Muscle layer of colon (tissue), 2 donors: ENCODE data around the gene PLEKHA7.

Experiments
- H3K27ac ChIP-seq: one replicate; pipeline ENCODE4 v1.7.0; 2013; ENCODE audit warnings: low read depth, mild to moderate bottlenecking, low read length, moderate library complexity
- H3K27me3 ChIP-seq, 2 donors: one replicate each; pipeline ENCODE4 v1.7.0; 2013; ENCODE audit warnings: low read length in 2 of 2, mild to moderate bottlenecking in 2 of 2; ENCODE audit not compliant: insufficient read depth in 2 of 2, control insufficient read depth in 1 of 2
- H3K36me3 ChIP-seq: one replicate; pipeline ENCODE4 v1.7.0; 2013; ENCODE audit warnings: mild to moderate bottlenecking, low read length; ENCODE audit not compliant: insufficient read depth
- H3K4me1 ChIP-seq: one replicate; pipeline ENCODE4 v1.7.0; 2013; ENCODE audit warnings: mild to moderate bottlenecking, low read length; ENCODE audit not compliant: insufficient read depth
- H3K4me3 ChIP-seq, 2 donors: one replicate each; pipeline ENCODE4 v1.7.0; 2013; ENCODE audit warnings: low read length in 2 of 2, low read depth in 1 of 2, mild to moderate bottlenecking in 1 of 2, moderate library complexity in 1 of 2
- H3K9ac ChIP-seq: one replicate; pipeline ENCODE4 v1.7.0; 2013; ENCODE audit warnings: low read length
- H3K9me3 ChIP-seq: one replicate; pipeline ENCODE4 v1.7.0; 2013; ENCODE audit warnings: mild to moderate bottlenecking, low read length
- donor health status: abdominal sarcoma.
- donor health status: Adenocarcinoma of cecum.

PLEKHA7 gene

GRCh38 chr11:16769386-16769785 is 244.8 kb downstream of the PLEKHA7 start:
- no peak overlapping the region for H3K27ac ChIP-seq
- no peaks in the 10 kb centered on the region for H3K9me3 ChIP-seq
- no peaks in the 10 kb centered on the region for H3K4me1 ChIP-seq
- no peaks in the 10 kb centered on the region for H3K36me3 ChIP-seq
- no peak overlapping the region for H3K9ac ChIP-seq
- no peaks in the 10 kb centered on the region for H3K27me3 ChIP-seq
- no peak overlapping the region for H3K4me3 ChIP-seq

GRCh38 chr11:16767957-16768356 is 246.3 kb downstream of the PLEKHA7 start:
- Histone ChIP-seq H3K4me1 (no peaks in the 10 kb centered on the region), H3K27me3 (no peaks in the 10 kb centered on the region)

GRCh38 chr11:16767137-16767536 is 247.1 kb downstream of the PLEKHA7 start:
- Histone ChIP-seq H3K9ac (no peak overlapping the region), H3K36me3 (no peaks in the 10 kb centered on the region), H3K4me3 (no peak overlapping the region), H3K9me3 (no peaks in the 10 kb centered on the region), H3K27me3 (no peaks in the 10 kb centered on the region), H3K4me1 (no peaks in the 10 kb centered on the region), H3K27ac (no peak overlapping the region)

More at GRCh38 chr11:16767957-16768356, 246.3 kb downstream of the PLEKHA7 start:
- Histone ChIP-seq H3K36me3 (no peaks in the 10 kb centered on the region), H3K4me3 (no peak overlapping the region), H3K9me3 (no peaks in the 10 kb centered on the region), H3K27ac (no peak overlapping the region), H3K9ac (no peak overlapping the region)

- no peak overlapping the region for H3K9ac ChIP-seq
- H3K9me3 ChIP-seq = no peaks in the 10 kb centered on the region
- no peak overlapping the region for H3K4me3 ChIP-seq
- H3K36me3 ChIP-seq = no peaks in the 10 kb centered on the region
- no peaks in the 10 kb centered on the region for H3K4me1 ChIP-seq
- H3K27ac ChIP-seq = no peak overlapping the region
- H3K27me3 ChIP-seq = no peaks in the 10 kb centered on the region
Observed at GRCh38 chr11:16764888-16765287, 249.3 kb downstream of the PLEKHA7 start.

- H3K36me3 ChIP-seq = no peaks in the 10 kb centered on the region
- no peak overlapping the region for H3K9ac ChIP-seq
- no peaks in the 10 kb centered on the region for H3K4me1 ChIP-seq
- no peak overlapping the region for H3K4me3 ChIP-seq
- no peak overlapping the region for H3K27ac ChIP-seq
- H3K9me3 ChIP-seq = no peaks in the 10 kb centered on the region
- H3K27me3 ChIP-seq = no peaks in the 10 kb centered on the region
Observed at GRCh38 chr11:16763746-16764145, 250.5 kb downstream of the PLEKHA7 start.

- no peaks in the 10 kb centered on the region for H3K4me1 ChIP-seq
- H3K4me3 ChIP-seq = no peak overlapping the region
- no peaks in the 10 kb centered on the region for H3K27me3 ChIP-seq
- H3K36me3 ChIP-seq = peaks cover 19% of the 10 kb centered on the region
- H3K27ac ChIP-seq = no peak overlapping the region
- H3K9me3 ChIP-seq = no peaks in the 10 kb centered on the region
- no peak overlapping the region for H3K9ac ChIP-seq
Observed at GRCh38 chr11:16759857-16760508, 254.2 kb downstream of the PLEKHA7 start.

GRCh38 chr11:16758382-16759024 is 255.7 kb downstream of the PLEKHA7 start:
- H3K4me1 ChIP-seq = no peaks in the 10 kb centered on the region
- no peak overlapping the region for H3K27ac ChIP-seq
- no peaks in the 10 kb centered on the region for H3K9me3 ChIP-seq
- H3K27me3 ChIP-seq = no peaks in the 10 kb centered on the region
- H3K4me3 ChIP-seq = no peak overlapping the region
- H3K9ac ChIP-seq = no peak overlapping the region
- peaks cover 34% of the 10 kb centered on the region for H3K36me3 ChIP-seq

GRCh38 chr11:16750417-16750816 is 263.8 kb downstream of the PLEKHA7 start:
- no peaks in the 10 kb centered on the region for H3K27me3 ChIP-seq
- H3K4me1 ChIP-seq = no peaks in the 10 kb centered on the region
- H3K36me3 ChIP-seq = peaks cover 78% of the 10 kb centered on the region
- no peak overlapping the region for H3K4me3 ChIP-seq
- H3K9me3 ChIP-seq = no peaks in the 10 kb centered on the region
- H3K27ac ChIP-seq = no peak overlapping the region
- no peak overlapping the region for H3K9ac ChIP-seq

GRCh38 chr11:16749666-16750065 is 264.5 kb downstream of the PLEKHA7 start:
- Histone ChIP-seq H3K4me3 (no peak overlapping the region), H3K9ac (no peak overlapping the region), H3K4me1 (peaks cover 4% of the 10 kb centered on the region), H3K27ac (no peak overlapping the region), H3K27me3 (no peaks in the 10 kb centered on the region), H3K36me3 (peaks cover 78% of the 10 kb centered on the region), H3K9me3 (no peaks in the 10 kb centered on the region)

GRCh38 chr11:16749092-16749491 is 265.1 kb downstream of the PLEKHA7 start:
- Histone ChIP-seq H3K4me1 (peaks cover 8% of the 10 kb centered on the region), H3K4me3 (no peak overlapping the region), H3K27me3 (no peaks in the 10 kb centered on the region), H3K9ac (no peak overlapping the region), H3K36me3 (peaks cover 74% of the 10 kb centered on the region), H3K9me3 (no peaks in the 10 kb centered on the region), H3K27ac (no peak overlapping the region)

GRCh38 chr11:16745950-16746605 is 268.1 kb downstream of the PLEKHA7 start:
- H3K27ac ChIP-seq = no peak overlapping the region

More at GRCh38 chr11:16745950-16746605, 268.1 kb downstream of the PLEKHA7 start:
- no peaks in the 10 kb centered on the region for H3K9me3 ChIP-seq
- H3K9ac ChIP-seq = no peak overlapping the region
- H3K36me3 ChIP-seq = peaks cover 44% of the 10 kb centered on the region
- peaks cover 27% of the 10 kb centered on the region for H3K4me1 ChIP-seq
- H3K27me3 ChIP-seq = no peaks in the 10 kb centered on the region
- no peak overlapping the region for H3K4me3 ChIP-seq
